A549 (cell line): ENCODE results near the gene PAXIP1.
A peak's percentile ranks its signal among the peaks of the same experiment; 100 is the strongest.

Source experiments
- FOXS1 ChIP-seq: fragments of 250-450 bp; sonication (Bioruptor Pico); IDR thresholded peaks from 2 replicates; pipeline ENCODE4 v1.5.0; 2020; ENCODE audit warnings: mild to moderate bottlenecking, moderate library complexity
- JUN ChIP-seq, 2 experiments: fragments of >200 bp; sonication (Bioruptor Twin); formaldehyde crosslinking; IDR thresholded peaks; 2 replicates in 1 of 2; 3 replicates in 1 of 2; pipeline ENCODE4 v1.6.1; 2016 to 2017
- NR3C1 ChIP-seq: fragments of >200 bp; sonication (Bioruptor Twin); formaldehyde crosslinking; IDR thresholded peaks from 3 replicates; pipeline ENCODE4 v1.6.1; 2017
- POLR2A ChIP-seq: IDR thresholded peaks from 2 replicates; pipeline ENCODE4 v1.6.1; 2012; ENCODE audit warnings: mild to moderate bottlenecking, low read length
- RFX5 ChIP-seq: fragments of 450-650 bp; IDR thresholded peaks from 2 replicates; pipeline ENCODE4 v1.7.1; 2014; ENCODE audit warnings: antibody characterized with exemption, mild to moderate bottlenecking, moderate library complexity
- ZFP36 ChIP-seq: fragments of 450-650 bp; IDR thresholded peaks from 2 replicates; pipeline ENCODE4 v1.6.1; 2014; ENCODE audit warnings: borderline replicate concordance; ENCODE audit not compliant: partially characterized antibody
- TF ChIP-seq, protein P1 (sequence below): fragments of >200 bp; sonication (Bioruptor Twin); formaldehyde crosslinking; IDR thresholded peaks from 3 replicates; pipeline ENCODE4 v1.5.1; 2016
- TF ChIP-seq, protein P2 (sequence below): fragments of 450-650 bp; IDR thresholded peaks from 2 replicates; pipeline ENCODE4 v1.6.1; 2014; ENCODE audit warnings: antibody characterized with exemption
- TF ChIP-seq, protein P3 (sequence below): fragments of 200-600 bp; sonication (generic); IDR thresholded peaks from 2 replicates; pipeline ENCODE4 v1.6.1; 2016; ENCODE audit warnings: antibody characterized with exemption, mild to moderate bottlenecking, moderate library complexity
- TF ChIP-seq, protein P4 (sequence below): fragments of 250-450 bp; sonication (Bioruptor Pico); IDR thresholded peaks from 2 replicates; pipeline ENCODE4 v1.5.0; 2021; ENCODE audit warnings: mild to moderate bottlenecking, moderate library complexity, borderline replicate concordance

DNA sequence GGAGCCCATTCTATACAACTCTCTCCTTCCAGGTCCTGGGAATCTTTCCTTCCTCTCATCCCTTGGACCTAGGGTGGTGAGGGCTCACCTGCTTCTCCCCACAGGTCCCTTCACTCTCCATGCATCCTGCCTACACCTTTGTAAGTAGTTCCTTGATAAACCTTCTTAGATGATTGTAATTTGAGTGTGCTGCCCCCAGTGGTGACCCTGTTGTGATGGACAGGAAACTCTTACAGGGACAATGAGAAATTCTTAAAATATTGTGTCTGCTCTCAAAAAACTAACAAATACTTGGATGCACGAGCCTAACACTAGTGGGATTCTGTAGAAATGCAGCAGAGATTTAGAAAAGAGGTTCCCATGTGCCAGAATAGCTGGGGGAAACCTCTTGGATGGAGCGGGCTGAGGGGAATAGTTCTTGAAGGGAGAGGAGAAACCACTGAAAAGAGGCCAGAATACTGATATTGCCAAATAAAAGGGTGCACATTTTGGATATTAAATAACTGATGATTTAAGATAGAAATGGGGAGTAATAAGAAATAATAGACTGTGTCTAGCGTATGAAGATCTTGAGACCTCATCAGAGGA is 6.7 kb upstream of the PAXIP1 start:
- TF ChIP-seq NR3C1 (no peak), POLR2A (no peak), FOXS1 (CRISPR knock-in tag) (no peak), JUN (IDR thresholded peaks at IDR 0.05) (no peak), ZFP36 (no peak), RFX5 (no peak)
- TF ChIP-seq, protein P1, sequence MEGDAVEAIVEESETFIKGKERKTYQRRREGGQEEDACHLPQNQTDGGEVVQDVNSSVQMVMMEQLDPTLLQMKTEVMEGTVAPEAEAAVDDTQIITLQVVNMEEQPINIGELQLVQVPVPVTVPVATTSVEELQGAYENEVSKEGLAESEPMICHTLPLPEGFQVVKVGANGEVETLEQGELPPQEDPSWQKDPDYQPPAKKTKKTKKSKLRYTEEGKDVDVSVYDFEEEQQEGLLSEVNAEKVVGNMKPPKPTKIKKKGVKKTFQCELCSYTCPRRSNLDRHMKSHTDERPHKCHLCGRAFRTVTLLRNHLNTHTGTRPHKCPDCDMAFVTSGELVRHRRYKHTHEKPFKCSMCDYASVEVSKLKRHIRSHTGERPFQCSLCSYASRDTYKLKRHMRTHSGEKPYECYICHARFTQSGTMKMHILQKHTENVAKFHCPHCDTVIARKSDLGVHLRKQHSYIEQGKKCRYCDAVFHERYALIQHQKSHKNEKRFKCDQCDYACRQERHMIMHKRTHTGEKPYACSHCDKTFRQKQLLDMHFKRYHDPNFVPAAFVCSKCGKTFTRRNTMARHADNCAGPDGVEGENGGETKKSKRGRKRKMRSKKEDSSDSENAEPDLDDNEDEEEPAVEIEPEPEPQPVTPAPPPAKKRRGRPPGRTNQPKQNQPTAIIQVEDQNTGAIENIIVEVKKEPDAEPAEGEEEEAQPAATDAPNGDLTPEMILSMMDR, result peak; percentile 37
- TF ChIP-seq, protein P2, sequence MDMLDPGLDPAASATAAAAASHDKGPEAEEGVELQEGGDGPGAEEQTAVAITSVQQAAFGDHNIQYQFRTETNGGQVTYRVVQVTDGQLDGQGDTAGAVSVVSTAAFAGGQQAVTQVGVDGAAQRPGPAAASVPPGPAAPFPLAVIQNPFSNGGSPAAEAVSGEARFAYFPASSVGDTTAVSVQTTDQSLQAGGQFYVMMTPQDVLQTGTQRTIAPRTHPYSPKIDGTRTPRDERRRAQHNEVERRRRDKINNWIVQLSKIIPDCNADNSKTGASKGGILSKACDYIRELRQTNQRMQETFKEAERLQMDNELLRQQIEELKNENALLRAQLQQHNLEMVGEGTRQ, result no peak
- TF ChIP-seq, protein P3, sequence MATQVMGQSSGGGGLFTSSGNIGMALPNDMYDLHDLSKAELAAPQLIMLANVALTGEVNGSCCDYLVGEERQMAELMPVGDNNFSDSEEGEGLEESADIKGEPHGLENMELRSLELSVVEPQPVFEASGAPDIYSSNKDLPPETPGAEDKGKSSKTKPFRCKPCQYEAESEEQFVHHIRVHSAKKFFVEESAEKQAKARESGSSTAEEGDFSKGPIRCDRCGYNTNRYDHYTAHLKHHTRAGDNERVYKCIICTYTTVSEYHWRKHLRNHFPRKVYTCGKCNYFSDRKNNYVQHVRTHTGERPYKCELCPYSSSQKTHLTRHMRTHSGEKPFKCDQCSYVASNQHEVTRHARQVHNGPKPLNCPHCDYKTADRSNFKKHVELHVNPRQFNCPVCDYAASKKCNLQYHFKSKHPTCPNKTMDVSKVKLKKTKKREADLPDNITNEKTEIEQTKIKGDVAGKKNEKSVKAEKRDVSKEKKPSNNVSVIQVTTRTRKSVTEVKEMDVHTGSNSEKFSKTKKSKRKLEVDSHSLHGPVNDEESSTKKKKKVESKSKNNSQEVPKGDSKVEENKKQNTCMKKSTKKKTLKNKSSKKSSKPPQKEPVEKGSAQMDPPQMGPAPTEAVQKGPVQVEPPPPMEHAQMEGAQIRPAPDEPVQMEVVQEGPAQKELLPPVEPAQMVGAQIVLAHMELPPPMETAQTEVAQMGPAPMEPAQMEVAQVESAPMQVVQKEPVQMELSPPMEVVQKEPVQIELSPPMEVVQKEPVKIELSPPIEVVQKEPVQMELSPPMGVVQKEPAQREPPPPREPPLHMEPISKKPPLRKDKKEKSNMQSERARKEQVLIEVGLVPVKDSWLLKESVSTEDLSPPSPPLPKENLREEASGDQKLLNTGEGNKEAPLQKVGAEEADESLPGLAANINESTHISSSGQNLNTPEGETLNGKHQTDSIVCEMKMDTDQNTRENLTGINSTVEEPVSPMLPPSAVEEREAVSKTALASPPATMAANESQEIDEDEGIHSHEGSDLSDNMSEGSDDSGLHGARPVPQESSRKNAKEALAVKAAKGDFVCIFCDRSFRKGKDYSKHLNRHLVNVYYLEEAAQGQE, result no peak
- TF ChIP-seq, protein P4, sequence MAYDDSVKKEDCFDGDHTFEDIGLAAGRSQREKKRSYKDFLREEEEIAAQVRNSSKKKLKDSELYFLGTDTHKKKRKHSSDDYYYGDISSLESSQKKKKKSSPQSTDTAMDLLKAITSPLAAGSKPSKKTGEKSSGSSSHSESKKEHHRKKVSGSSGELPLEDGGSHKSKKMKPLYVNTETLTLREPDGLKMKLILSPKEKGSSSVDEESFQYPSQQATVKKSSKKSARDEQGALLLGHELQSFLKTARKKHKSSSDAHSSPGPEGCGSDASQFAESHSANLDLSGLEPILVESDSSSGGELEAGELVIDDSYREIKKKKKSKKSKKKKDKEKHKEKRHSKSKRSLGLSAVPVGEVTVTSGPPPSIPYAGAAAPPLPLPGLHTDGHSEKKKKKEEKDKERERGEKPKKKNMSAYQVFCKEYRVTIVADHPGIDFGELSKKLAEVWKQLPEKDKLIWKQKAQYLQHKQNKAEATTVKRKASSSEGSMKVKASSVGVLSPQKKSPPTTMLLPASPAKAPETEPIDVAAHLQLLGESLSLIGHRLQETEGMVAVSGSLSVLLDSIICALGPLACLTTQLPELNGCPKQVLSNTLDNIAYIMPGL (CRISPR knock-in tag), result no peak
